GM12891 (cell line): Measurements from ENCODE around the gene SUMF1.
A peak's percentile ranks its signal among the peaks of the same experiment; 100 is the strongest.

Source experiments
- DNase-seq: peaks from one replicate; pipeline ENCODE4 v3.0.0; 2011; ENCODE audit warnings: low spot score; ENCODE audit not compliant: insufficient read length
- FAIRE-seq: peaks from 2 replicates; lab custom pipeline; 2011; peaks lifted over from hg19 to GRCh38; lab: Jason Lieb, UNC
- PAX5 ChIP-seq: IDR thresholded peaks from 2 replicates; pipeline ENCODE4 v1.6.1; 2011; ENCODE audit warnings: low read length, moderate library complexity, mild to moderate bottlenecking; ENCODE audit not compliant: insufficient read depth, severe bottlenecking
- POLR2A ChIP-seq: IDR thresholded peaks from 2 replicates; pipeline ENCODE4 v1.6.1; 2011; ENCODE audit warnings: low read depth, low read length, control low read depth
- POLR2AphosphoS5 ChIP-seq: IDR thresholded peaks from 2 replicates; pipeline ENCODE4 v1.6.1; 2011; ENCODE audit warnings: low read depth, low read length, control low read depth
- POU2F2 ChIP-seq: IDR thresholded peaks from 2 replicates; pipeline ENCODE4 v1.6.1; 2011; ENCODE audit warnings: low read depth, mild to moderate bottlenecking, control low read depth, low read length, moderate library complexity
- SPI1 ChIP-seq: IDR thresholded peaks from 2 replicates; pipeline ENCODE4 v1.6.1; 2011; ENCODE audit warnings: low read depth, low read length, control low read depth
- TAF1 ChIP-seq: IDR thresholded peaks from 2 replicates; pipeline ENCODE4 v1.6.1; 2011; ENCODE audit warnings: low read depth, low read length, control low read depth

Gene SUMF1

GRCh38 chr3:4498446-4498845 lies 31.4 kb upstream of the SUMF1 start:
- FAIRE-seq: no peak
- no peak for DNase-seq
- no peak for TF ChIP-seq POLR2A
- TF ChIP-seq PAX5: no peak
- no peak for TF ChIP-seq POLR2AphosphoS5
- no peak for TF ChIP-seq SPI1
- TF ChIP-seq POU2F2: no peak
- no peak for TF ChIP-seq TAF1

DNA sequence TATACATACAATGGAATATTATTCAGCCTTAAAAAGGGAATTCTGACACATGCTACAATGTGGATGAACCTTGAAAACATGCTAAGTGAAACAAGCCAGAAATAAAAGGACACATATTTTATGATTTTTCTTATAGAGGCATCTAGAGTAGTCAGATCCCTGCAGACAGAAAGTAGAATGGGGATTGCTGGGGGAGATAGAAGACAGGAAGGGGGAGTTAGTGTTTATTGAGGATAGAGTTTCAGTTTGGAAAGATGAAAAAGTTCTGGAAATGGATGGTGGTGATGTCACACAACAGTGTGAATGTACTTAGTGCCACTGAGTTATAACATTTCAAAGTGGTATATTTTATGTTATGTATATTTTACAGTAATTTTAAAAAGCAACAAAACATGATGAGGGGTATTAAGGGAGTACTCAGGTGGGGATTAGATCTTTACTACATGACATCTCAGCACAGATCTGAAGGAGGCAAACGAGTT lies 30.8 kb upstream of the SUMF1 start:
- DNase-seq: no peak
- TF ChIP-seq TAF1 (no peak), POLR2AphosphoS5 (no peak), POU2F2 (no peak), POLR2A (no peak), SPI1 (no peak), PAX5 (no peak)
- FAIRE-seq: no peak

DNA sequence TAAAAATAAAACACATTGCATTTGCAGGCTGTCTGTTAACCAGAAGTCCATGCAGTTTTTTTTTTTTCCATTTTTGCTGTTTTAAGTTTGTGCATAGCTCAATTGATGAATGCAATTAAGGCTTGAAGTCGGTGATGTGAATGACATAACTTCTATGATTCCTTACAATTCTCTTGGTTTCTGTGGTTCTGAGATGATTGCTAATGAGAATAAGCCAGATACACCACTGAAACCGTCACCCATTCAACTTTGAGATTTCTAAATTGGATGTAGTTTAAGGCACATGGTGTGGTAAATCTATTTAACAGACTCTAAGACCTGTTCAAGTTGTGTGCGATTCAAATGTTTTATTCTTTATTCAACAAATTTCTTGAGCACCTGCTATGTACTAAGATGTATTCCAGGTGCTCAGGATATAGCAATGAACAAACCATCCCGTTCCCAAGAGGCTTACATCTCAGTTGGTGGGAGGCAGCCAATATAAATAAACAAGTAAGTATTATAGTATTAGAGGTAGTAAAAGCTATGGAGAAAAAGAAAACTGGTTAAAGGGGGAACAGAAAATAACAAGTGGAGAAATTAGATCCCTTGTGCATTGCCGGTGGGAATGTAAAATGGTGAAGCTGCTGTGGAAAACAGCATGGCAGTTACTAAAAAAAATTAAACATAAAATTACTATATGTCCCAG lies 30.1 kb upstream of the SUMF1 start:
- TF ChIP-seq PAX5 (no peak), SPI1 (no peak), POLR2AphosphoS5 (no peak), POU2F2 (no peak), POLR2A (no peak), TAF1 (no peak)
- DNase-seq (no peak), FAIRE-seq (no peak)

DNA sequence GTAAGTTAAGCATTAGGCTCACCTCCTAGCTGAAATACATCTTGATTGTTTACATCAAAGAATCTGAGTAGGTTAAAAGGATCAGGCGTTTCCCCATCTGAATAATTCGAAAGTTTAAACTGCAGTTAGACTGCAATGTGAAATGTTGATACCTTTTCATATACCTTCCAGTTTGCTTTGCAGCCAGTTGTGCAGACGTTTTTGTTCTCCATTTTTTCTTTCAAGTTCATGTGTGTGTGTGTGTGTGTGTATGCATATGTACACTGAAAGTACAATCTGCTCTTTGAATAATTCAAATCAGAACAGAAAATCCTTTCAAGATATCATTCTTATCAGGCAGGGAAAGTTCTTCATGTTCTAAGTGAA lies 29.0 kb upstream of the SUMF1 start:
- FAIRE-seq: peak; percentile 71
- TF ChIP-seq POU2F2 (no peak), TAF1 (no peak), SPI1 (no peak), POLR2AphosphoS5 (no peak), PAX5 (no peak), POLR2A (no peak)
- no peak for DNase-seq

- TF ChIP-seq POLR2A (no peak), SPI1 (peak; percentile 95)
- FAIRE-seq: no peak
- no peak for DNase-seq
These were observed 28.4 kb upstream of the SUMF1 start for GRCh38 chr3:4495294-4496086.

DNA sequence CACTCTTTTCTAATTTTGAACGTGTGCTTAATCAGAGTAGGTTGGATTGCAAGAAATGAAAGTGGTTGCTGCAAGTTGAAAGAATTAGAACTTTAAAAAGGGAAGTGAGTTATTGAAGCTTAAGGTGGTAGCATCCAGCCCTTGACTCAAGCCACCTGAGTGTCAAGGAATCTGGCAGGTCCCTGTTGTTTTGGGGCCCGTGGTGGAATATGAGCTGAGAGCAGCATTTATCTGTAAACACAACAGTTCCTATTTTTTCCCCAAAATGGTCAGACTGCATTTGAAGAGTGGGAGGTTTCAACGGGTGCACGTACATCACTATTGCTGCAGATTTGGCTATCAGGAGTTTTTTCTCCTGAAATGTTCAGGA lies 27.8 kb upstream of the SUMF1 start:
- TF ChIP-seq SPI1 (peak; percentile 97), PAX5 (no peak), POU2F2 (no peak)
- FAIRE-seq (peak; percentile 56), DNase-seq (no peak)

- FAIRE-seq (peak; percentile 51), DNase-seq (no peak)
- TF ChIP-seq POLR2A: no peak
- no peak for TF ChIP-seq POU2F2
- TF ChIP-seq TAF1: no peak
- no peak for TF ChIP-seq PAX5
- TF ChIP-seq SPI1: no peak
- no peak for TF ChIP-seq POLR2AphosphoS5
These were observed 27.1 kb upstream of the SUMF1 start for GRCh38 chr3:4493941-4494894.

GRCh38 chr3:4493014-4493940 lies 26.2 kb upstream of the SUMF1 start, which contains the start of gene ITPR1:
Gene ITPR1 (plus strand): TSS chr3:4493348. CDS start chr3:4516492, 23,144 bp downstream.
- peak; percentile 91 for TF ChIP-seq POU2F2
- TF ChIP-seq TAF1: peak; percentile 98
- peak; percentile 99 for TF ChIP-seq POLR2AphosphoS5
- no peak for TF ChIP-seq PAX5
- peak; percentile 99 for TF ChIP-seq POLR2A
- DNase-seq (peak; percentile 84), FAIRE-seq (peak; percentile 90)
